ENCODE data around the gene TVP23C.
"Not testable (repeated sequence)": the region's sequence is repeated elsewhere in the genome, so short reads cannot be mapped to it uniquely, and the experiment has no call there.

The TVP23C gene

GRCh38 chr17:15511142-15511541 lies 52.1 kb downstream of the TVP23C start:
- Mint-ChIP-seq H3K4me3 (no peak overlapping the region), H3K4me1 (no peaks in the 10 kb centered on the region), H3K27ac (no peak overlapping the region), H3K27me3 (no peaks in the 10 kb centered on the region), H3K36me3 (ENCODE audit: low read depth) (peaks cover 14% of the 10 kb centered on the region), H3K9me3 (no peaks in the 10 kb centered on the region)
- DNase-seq, result no peak
- ATAC-seq, result peak; percentile 40

DNA sequence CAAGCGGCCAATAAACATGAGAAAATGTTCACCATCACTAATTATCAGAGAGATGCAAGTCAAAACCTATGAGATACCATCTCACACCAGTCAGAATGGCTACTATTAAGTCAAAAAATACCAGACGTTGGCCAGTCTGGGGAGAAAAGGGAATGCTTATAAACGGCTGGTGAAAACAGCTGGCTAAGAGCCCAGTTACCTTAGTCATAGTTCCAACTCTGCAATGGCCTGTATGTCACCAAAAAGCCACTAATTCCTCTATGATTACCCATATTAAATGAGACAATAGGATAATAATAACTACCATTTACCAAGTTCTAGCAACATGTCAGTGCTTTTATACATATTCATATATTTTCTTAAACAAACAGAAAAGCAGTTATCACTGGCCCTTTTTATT lies 52.9 kb downstream of the TVP23C start:
- DNase-seq, result no peak
- H3K36me3 Mint-ChIP-seq (ENCODE audit: low read depth), result peaks cover 11% of the 10 kb centered on the region

DNA sequence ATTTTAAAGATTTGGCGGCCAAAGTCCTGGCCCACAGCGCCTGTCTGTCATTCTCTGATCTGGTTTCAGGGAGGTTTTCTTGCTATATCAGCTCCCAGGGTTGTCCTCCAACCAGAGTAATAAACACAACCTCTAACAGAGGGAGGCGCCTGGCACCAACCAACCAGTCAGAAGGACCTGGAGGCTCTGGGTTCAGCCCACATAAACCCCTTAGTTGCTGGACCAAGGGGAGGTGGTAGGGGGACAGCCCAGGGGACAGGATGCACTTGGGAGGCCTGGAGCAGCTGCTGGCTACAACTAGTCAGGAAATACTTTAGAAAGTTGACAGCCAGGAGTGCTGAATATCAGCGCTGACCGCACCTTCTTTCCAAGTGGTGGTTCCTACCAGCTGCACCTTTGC lies 54.2 kb downstream of the TVP23C start:
- H3K9me3 Mint-ChIP-seq, result no peaks in the 10 kb centered on the region
- no peak for DNase-seq
- H3K27ac Mint-ChIP-seq, result no peak overlapping the region
- no peak overlapping the region for H3K4me3 Mint-ChIP-seq
- ATAC-seq, result no peak
- H3K4me1 Mint-ChIP-seq, result no peaks in the 10 kb centered on the region
- peaks cover 8% of the 10 kb centered on the region for H3K36me3 Mint-ChIP-seq (ENCODE audit: low read depth)
- no peaks in the 10 kb centered on the region for H3K27me3 Mint-ChIP-seq

More for the DNA sequence above, 52.9 kb downstream of the TVP23C start:
- H3K9me3 Mint-ChIP-seq, result no peaks in the 10 kb centered on the region
- ATAC-seq, result no peak
- no peak overlapping the region for H3K27ac Mint-ChIP-seq
- H3K4me3 Mint-ChIP-seq, result no peak overlapping the region
- H3K27me3 Mint-ChIP-seq, result no peaks in the 10 kb centered on the region
- no peaks in the 10 kb centered on the region for H3K4me1 Mint-ChIP-seq

DNA sequence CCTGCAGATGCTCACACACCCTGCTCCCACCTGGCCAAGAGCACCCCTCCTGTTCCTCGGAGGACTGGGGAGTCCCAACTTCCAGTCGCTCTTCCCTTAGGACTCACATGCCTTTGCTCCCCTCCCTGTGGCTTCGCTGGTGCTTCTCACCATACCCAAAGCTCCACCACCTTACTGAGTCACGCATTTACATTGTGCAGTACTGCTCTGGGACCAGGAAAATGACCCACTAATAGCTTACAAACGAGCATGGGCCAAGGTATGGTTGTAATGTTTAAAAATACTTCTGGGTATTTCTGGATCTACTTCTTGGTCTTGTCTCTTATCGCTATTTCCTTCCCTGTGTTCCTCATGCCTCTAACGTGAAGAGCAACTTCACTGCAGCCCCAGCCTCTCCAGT lies 54.8 kb downstream of the TVP23C start:
- H3K4me3 Mint-ChIP-seq, result no peak overlapping the region
- H3K27ac Mint-ChIP-seq, result no peak overlapping the region

GRCh38 chr17:15507896-15508295 lies 55.4 kb downstream of the TVP23C start:
- peaks cover 8% of the 10 kb centered on the region for H3K36me3 Mint-ChIP-seq (ENCODE audit: low read depth)
- no peak overlapping the region for H3K4me3 Mint-ChIP-seq
- no peaks in the 10 kb centered on the region for H3K9me3 Mint-ChIP-seq
- DNase-seq, result no peak
- H3K27me3 Mint-ChIP-seq, result no peaks in the 10 kb centered on the region
- peaks cover 1% of the 10 kb centered on the region for H3K4me1 Mint-ChIP-seq
- no peak overlapping the region for H3K27ac Mint-ChIP-seq
- no peak for ATAC-seq

More for the DNA sequence above, 54.8 kb downstream of the TVP23C start:
- no peaks in the 10 kb centered on the region for H3K9me3 Mint-ChIP-seq
- H3K27me3 Mint-ChIP-seq, result no peaks in the 10 kb centered on the region
- ATAC-seq (no peak), DNase-seq (no peak)
- H3K4me1 Mint-ChIP-seq, result no peaks in the 10 kb centered on the region
- peaks cover 8% of the 10 kb centered on the region for H3K36me3 Mint-ChIP-seq (ENCODE audit: low read depth)

- Mint-ChIP-seq H3K27me3 (no peaks in the 10 kb centered on the region), H3K9me3 (no peaks in the 10 kb centered on the region), H3K4me3 (no peak overlapping the region), H3K27ac (no peak overlapping the region), H3K36me3 (ENCODE audit: low read depth) (peaks cover 8% of the 10 kb centered on the region), H3K4me1 (peaks cover 7% of the 10 kb centered on the region)
- no peak for ATAC-seq
- DNase-seq, result no peak
Measured at GRCh38 chr17:15507001-15507400, 56.3 kb downstream of the TVP23C start.

GRCh38 chr17:15505708-15506107 lies 57.6 kb downstream of the TVP23C start:
- H3K4me1 Mint-ChIP-seq, ATAC-seq, DNase-seq, H3K9me3 Mint-ChIP-seq, H3K4me3 Mint-ChIP-seq, H3K27ac Mint-ChIP-seq, H3K27me3 Mint-ChIP-seq: not testable (repeated sequence)
- H3K36me3 Mint-ChIP-seq (ENCODE audit: low read depth), result peaks cover 12% of the 10 kb centered on the region

GRCh38 chr17:15503731-15504130 lies 59.6 kb downstream of the TVP23C start:
- ATAC-seq, result no peak
- peaks cover 16% of the 10 kb centered on the region for H3K36me3 Mint-ChIP-seq (ENCODE audit: low read depth)
- no peak overlapping the region for H3K4me3 Mint-ChIP-seq
- no peaks in the 10 kb centered on the region for H3K27me3 Mint-ChIP-seq
- no peak overlapping the region for H3K27ac Mint-ChIP-seq
- peaks cover 7% of the 10 kb centered on the region for H3K4me1 Mint-ChIP-seq
- no peaks in the 10 kb centered on the region for H3K9me3 Mint-ChIP-seq
- DNase-seq, result no peak

GRCh38 chr17:15502369-15503112 lies 60.7 kb downstream of the TVP23C start:
- Mint-ChIP-seq H3K4me1 (peaks cover 7% of the 10 kb centered on the region), H3K36me3 (ENCODE audit: low read depth) (peaks cover 16% of the 10 kb centered on the region), H3K9me3 (no peaks in the 10 kb centered on the region), H3K27me3 (no peaks in the 10 kb centered on the region), H3K4me3 (no peak overlapping the region), H3K27ac (no peak overlapping the region)
- DNase-seq, result peak; percentile 83
- peak; percentile 88 for ATAC-seq

- no peaks in the 10 kb centered on the region for H3K9me3 Mint-ChIP-seq
- peaks cover 7% of the 10 kb centered on the region for H3K4me1 Mint-ChIP-seq
- H3K4me3 Mint-ChIP-seq, result no peak overlapping the region
- H3K27me3 Mint-ChIP-seq, result no peaks in the 10 kb centered on the region
- H3K36me3 Mint-ChIP-seq (ENCODE audit: low read depth), result peaks cover 13% of the 10 kb centered on the region
- ATAC-seq (no peak), DNase-seq (no peak)
- no peak overlapping the region for H3K27ac Mint-ChIP-seq
Measured at GRCh38 chr17:15501793-15502192, 61.5 kb downstream of the TVP23C start.

DNA sequence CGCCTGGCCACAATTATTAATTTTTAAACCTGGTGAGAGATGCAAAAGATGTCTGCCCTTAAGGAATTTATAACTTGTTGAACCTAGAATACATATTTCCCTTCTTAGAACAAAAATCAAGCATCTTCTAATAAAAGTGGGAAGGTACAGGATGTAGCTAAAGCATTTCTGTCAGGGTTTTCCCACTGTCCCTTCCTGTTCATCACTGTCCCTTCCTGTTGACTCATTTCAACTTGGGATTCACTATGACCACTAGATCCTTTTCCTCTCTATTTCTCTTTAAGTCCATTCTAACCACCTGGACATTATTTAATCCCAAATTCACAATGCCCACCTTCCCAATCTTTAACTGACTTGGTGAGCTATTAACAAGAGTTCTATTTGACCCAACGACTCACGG lies 62.0 kb downstream of the TVP23C start:
- DNase-seq (no peak), ATAC-seq (no peak)
- Mint-ChIP-seq H3K27ac (no peak overlapping the region), H3K4me3 (no peak overlapping the region), H3K36me3 (ENCODE audit: low read depth) (peaks cover 8% of the 10 kb centered on the region), H3K27me3 (no peaks in the 10 kb centered on the region), H3K4me1 (peaks cover 7% of the 10 kb centered on the region), H3K9me3 (no peaks in the 10 kb centered on the region)

- H3K27me3 Mint-ChIP-seq, result no peaks in the 10 kb centered on the region
- peaks cover 10% of the 10 kb centered on the region for H3K36me3 Mint-ChIP-seq (ENCODE audit: low read depth)
- H3K27ac Mint-ChIP-seq, result no peak overlapping the region
- DNase-seq (no peak), ATAC-seq (no peak)
- H3K4me3 Mint-ChIP-seq, result no peak overlapping the region
- H3K4me1 Mint-ChIP-seq, result peaks cover 7% of the 10 kb centered on the region
- no peaks in the 10 kb centered on the region for H3K9me3 Mint-ChIP-seq
Measured at GRCh38 chr17:15498107-15498506, 65.2 kb downstream of the TVP23C start.

- no peak for DNase-seq
- Mint-ChIP-seq H3K9me3 (no peaks in the 10 kb centered on the region), H3K4me3 (no peak overlapping the region), H3K27ac (no peak overlapping the region), H3K36me3 (ENCODE audit: low read depth) (peaks cover 13% of the 10 kb centered on the region), H3K27me3 (no peaks in the 10 kb centered on the region), H3K4me1 (no peaks in the 10 kb centered on the region)
- no peak for ATAC-seq
Measured at GRCh38 chr17:15496735-15497670, 66.3 kb downstream of the TVP23C start.

GRCh38 chr17:15494821-15495220 lies 68.5 kb downstream of the TVP23C start:
- Mint-ChIP-seq H3K36me3 (ENCODE audit: low read depth) (peaks cover 8% of the 10 kb centered on the region), H3K4me3 (no peak overlapping the region), H3K27ac (no peak overlapping the region), H3K4me1 (peaks cover 7% of the 10 kb centered on the region), H3K27me3 (no peaks in the 10 kb centered on the region), H3K9me3 (no peaks in the 10 kb centered on the region)
- DNase-seq (no peak), ATAC-seq (no peak)

DNA sequence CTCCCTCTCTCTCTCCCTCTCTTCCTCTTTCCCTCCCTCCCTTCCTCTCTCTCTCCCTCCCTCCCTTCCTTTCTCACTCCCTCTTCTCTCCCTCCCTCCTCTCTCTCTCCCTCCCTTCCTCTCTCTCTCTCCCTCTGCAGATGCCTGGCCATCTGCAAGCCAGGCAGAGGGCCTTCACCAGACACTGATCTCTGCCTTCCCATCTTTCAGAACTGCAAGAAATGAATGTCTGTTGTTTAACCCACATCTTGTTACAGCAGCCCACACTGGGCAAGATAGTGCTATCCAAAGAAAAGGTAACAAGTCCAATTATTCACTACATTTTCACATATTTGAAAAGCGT lies 69.6 kb downstream of the TVP23C start:
- H3K4me3 Mint-ChIP-seq, result no peak overlapping the region
- no peak overlapping the region for H3K27ac Mint-ChIP-seq
- no peak for ATAC-seq
- H3K27me3 Mint-ChIP-seq, result no peaks in the 10 kb centered on the region
- H3K9me3 Mint-ChIP-seq, result no peaks in the 10 kb centered on the region
- no peak for DNase-seq
- peaks cover 8% of the 10 kb centered on the region for H3K36me3 Mint-ChIP-seq (ENCODE audit: low read depth)
- H3K4me1 Mint-ChIP-seq, result peaks cover 7% of the 10 kb centered on the region

Data from activated naive CD8-positive, alpha-beta T cell treated with anti-CD3 and anti-CD28 coated beads, Interleukin-2, amount 50 U/mL, for 24 hours (primary cell).